HG02610 (cell line): Measurements from ENCODE around the gene SAMD4A.
A peak's percentile ranks its signal among the peaks of the same experiment; 100 is the strongest.
"Not testable (repeated sequence)": the region's sequence is repeated elsewhere in the genome, so short reads cannot be mapped to it uniquely, and the experiment has no call there.

ENCODE experiments used
- ATAC-seq: cut with Tn5 transposase; IDR thresholded peaks from one replicate; pipeline ENCODE4 v1.9.1; 2021; ENCODE audit warnings: mild to moderate bottlenecking, moderate library complexity; ENCODE audit not compliant: unreplicated experiment

SAMD4A gene

DNA sequence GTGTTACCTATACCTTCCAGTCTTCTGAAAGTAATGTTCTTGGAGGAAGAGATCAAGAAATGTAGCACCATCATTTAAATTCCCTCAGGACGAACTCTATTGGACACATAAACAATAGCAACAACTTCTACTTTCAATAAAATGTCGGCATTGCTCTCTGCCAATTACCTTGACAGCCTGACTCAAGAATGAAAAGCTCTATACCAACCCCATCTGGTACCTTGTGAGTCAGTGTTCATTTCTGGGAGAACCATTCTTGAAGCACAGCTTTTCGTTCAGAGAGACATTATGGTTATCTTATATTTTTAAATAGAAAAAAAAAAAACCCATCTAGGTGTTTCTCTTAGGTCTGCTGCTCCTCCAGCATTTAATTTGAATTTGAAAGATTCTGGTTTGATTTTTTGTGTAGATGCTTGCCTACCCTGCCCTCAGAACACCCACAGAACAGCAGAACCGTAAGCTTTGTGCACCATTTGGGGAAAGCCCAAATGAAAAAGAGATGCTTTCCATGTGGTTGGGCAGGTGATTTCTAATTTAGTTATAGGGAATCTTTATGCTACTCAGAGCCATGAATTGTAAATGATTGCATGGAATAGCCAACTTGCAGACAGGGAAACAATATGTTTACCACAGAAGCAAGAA lies 156.0 kb downstream of the SAMD4A start:
- no peak for ATAC-seq

DNA sequence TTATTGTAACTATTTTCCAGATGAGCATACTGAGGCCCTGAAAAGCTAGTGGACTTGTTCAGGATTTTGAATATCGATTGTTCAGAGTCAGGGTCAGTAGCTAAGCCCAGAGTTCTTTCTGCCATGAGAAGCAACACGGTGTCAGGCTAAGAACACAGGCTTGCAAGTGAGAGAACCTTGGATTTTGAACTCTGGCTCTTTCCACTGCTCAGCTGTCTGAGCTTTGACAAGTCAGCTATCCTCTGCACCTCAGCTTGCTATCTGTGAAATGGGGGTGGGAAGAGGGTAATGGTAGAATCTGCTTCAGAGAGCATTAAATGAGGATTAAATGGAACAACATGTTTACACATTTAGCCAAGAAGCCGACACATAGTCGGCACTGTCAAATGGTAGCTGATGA lies 157.2 kb downstream of the SAMD4A start:
- ATAC-seq, result no peak

DNA sequence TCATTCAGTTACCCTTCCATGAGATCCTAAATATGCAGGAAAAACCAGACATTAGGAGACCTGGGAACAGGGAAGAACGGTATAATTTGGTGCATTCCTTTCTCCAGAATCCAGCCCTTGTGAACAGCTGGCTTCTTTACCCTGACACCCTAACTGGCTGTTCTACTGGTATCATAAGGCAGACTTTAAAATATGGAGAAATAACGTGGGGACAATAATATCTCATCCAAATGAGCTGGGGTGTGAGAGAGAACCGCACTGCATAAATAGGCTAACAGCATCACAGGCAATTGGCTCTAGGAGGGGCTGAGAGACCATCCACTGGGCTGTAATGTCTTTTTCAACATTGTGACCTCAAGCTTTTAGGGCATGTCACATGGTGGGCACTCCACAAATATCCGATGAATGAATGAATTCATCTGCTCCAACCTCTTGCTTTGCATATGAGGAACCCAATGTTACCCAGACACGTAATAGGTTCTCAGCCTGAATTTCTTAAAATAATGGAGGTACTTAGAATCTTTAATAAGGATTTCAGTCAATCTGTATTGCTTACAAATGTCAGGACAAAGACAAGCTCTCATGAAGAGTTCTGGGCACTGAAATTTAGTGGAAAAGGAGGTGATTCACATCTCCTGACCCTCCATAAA lies 157.9 kb downstream of the SAMD4A start:
- no peak for ATAC-seq

DNA sequence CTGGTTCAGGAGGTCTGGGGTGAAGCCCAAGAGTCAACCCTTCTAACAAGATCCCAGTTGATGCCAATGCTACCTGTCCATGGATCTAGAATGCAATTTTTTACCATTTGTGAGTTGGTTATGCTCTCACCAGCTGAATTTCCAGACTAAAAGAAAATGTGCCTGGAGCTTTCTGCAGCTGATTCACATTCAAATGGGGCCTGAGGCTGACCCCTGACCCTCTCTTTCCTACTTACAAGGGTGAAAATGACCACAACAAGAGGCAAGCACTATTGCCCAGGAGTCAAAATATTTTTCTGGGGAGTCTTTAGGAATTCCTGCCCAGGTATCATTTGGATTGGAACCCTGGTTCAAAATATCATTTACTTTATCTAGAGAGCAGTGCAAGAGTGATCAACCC lies 159.1 kb downstream of the SAMD4A start:
- ATAC-seq, result no peak

DNA sequence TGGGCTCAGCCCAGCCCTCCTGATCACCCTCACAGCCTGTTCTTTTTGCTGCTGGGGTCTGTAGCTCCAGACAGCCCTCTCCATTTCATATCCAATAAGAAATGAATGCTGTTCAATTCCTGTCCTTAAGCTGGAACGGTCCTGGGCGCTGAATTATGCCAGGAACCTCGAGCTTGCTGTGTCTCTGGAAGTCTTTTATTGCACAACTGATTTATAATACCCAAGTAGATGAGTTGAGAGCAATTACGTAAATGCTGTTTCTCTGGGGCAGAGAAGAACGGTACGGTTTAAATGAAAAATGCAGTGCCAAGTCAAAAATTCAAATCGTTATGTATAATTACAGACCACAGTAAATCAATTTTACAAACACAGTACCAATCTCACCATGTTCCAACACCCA lies 161.0 kb downstream of the SAMD4A start:
- ATAC-seq, result no peak

DNA sequence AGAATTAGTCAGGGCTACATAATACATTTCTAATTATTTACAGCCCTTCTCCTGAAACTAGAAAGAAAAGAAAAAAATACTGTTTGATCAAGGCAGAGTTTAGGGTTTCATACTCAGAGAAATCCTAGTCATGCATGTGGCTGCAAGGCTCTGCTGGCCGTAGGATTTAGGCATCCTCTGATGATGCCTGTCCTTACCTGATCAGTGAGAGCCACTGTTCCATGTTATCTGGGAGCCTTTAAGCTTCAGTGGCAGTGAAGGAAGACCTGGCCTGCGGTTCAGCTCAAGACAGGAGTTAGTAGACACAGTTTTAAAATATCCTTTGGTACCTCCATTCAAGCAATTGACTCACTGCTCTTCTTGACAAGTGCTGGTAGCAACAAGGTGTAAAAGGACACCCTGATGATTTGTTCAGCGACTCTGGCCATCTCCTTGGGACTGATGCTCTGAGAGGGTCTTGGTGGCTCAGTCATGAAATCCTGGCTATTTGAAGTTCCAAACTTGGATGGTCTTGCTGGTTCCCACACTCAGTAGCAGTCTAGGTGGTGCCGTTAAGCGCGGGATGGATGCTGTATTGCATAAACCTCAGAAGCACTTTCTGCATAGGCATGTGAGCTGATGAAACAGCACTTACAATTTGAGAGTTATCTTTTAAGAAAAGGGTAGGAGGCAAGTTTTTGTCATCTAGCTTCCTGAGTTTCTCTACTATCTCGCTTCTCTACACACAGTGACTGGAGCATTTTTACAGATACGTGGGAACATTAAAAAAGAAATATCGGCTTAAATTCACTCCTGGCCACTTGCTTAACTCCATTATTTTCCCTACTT lies 162.0 kb downstream of the SAMD4A start:
- ATAC-seq, result no peak

DNA sequence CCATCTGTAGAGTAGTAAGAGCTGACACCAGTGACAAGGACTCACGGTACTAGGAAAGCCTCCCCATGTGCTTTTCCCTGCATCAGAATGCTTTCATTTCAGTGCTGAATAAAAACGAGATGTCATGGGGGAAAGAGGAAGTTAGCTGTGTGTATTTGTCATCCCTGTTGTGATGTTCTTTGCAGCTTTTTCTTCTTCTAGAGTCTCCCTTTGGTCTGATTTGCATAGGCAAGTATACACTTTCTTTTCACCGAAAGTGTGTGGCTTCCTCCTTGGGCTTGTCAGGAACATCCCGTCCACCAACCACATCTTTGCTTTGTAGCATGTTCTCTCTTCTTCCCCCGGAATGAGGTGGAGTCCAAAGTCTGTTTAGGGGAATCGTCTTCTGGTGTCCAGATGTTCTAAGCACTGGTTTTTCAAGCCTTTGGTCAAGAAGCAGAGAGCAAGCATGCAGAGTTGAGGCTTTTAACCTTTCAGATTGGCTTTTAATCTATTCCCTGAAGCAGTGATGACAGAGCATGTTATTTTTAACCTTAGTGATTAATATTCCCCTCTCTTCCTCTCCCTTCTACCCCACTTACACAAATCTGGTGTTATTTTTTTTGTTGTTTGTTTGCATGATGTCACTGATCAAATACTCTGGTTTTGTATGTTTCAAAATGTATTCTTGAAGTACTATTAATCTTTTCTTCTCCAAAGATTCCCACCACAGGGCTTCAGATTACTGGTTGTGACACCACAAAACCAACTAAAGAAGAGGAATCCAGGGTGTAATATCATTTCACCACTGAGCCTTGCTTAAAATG lies 163.4 kb downstream of the SAMD4A start:
- peak; percentile 96 for ATAC-seq

DNA sequence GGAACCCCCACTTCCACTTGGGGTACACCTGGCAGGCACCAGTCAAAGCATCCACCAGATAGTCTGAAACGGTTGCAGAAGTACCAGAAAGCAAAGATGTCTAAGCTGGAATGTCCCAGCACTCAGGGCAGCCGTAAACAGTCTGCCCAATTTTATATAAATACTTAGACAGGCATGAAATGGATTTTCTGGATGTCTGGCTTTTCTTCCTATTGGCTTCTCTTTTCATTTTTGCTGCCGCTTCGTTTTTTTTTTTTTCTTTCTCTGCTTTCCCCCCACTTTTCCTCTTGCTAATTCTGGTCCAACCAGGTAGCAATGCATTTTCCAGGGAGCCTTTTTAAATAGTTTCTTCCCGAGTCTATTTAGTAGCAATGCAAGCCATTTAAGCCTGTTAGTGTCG lies 168.0 kb downstream of the SAMD4A start:
- no peak for ATAC-seq

DNA sequence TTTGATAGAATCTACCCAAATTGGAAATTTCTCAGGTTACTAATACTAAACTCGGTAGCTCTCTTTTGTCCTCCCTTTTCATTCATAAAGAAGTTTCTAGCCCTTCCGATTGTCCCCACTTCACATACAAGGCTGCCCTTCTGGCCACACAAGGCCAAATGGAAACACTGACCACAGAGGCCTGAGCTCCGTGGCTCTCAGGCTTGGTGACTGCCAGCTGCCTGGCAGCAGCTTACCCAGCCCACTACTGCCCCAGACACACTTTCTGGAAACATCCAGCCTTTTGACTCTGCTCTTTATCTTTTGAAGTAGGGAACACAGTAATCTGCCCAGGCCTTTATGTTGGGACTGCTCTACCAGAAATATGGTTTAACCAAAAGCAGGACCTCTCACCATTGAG lies 168.5 kb downstream of the SAMD4A start:
- no peak for ATAC-seq

DNA sequence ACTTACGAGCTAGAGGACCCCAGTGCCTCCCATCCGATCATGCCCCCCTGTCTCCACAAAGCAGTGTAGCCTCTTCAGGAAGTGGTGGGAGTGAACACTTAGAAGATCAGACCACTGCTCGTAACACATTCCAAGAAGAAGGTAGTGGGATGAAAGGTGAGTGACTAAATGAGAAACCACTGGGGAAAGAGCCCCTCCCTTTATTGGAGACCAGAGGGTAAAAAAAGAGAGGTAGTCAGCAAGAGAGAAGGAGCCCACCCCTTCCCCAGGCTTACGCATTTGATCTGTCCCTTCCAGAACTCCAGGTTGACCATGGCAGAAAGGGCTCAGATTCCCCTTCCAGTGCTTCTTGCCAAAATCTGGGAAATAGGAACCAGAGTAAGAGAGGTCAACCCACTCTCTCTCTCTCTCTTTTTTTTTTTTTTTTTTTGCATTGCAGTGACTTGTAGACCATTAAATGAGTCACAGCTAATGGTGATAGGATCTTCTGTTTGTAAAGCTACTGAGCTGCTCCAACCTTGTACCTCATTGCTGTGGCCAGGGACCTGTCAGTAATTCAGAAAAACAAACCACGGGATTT lies 170.3 kb downstream of the SAMD4A start:
- no peak for ATAC-seq

DNA sequence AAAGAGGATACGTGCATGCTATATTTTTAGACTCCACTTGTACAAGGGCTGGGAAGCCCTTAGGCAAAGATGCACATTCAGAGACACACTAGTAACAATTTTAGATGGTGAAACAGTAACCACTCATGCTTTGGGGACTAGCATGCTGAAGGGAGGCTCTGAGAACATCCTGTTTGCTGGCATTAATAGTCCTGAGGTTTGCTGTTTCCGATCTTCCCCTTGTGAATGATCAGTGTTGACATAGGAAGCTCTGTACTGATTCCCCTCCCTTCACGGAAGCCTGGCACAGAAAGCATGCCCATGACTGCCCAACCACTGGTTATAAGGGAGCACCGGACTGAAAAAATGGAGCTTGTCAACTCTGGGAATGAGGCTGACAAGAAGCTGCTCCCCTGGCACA lies 171.1 kb downstream of the SAMD4A start:
- ATAC-seq, result no peak

DNA sequence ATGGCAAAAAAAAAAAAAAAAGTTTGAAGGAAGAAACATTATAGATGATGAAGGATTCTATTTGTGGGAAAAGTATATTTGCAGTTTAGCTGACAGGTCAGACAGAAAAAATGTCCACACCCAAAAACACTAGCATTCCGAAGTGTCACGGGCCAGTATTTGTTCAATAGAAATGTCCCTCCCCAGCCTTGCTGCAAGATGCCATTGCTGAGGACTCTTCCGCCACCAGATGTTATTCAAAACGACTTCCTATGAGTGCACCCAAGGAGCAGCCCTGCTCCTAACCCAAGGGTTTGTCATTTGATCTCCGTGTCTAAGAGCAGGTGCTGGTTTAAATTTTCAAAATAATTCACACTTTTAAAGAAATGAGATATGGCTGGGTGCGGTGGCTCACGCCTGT lies 172.6 kb downstream of the SAMD4A start:
- no peak for ATAC-seq

DNA sequence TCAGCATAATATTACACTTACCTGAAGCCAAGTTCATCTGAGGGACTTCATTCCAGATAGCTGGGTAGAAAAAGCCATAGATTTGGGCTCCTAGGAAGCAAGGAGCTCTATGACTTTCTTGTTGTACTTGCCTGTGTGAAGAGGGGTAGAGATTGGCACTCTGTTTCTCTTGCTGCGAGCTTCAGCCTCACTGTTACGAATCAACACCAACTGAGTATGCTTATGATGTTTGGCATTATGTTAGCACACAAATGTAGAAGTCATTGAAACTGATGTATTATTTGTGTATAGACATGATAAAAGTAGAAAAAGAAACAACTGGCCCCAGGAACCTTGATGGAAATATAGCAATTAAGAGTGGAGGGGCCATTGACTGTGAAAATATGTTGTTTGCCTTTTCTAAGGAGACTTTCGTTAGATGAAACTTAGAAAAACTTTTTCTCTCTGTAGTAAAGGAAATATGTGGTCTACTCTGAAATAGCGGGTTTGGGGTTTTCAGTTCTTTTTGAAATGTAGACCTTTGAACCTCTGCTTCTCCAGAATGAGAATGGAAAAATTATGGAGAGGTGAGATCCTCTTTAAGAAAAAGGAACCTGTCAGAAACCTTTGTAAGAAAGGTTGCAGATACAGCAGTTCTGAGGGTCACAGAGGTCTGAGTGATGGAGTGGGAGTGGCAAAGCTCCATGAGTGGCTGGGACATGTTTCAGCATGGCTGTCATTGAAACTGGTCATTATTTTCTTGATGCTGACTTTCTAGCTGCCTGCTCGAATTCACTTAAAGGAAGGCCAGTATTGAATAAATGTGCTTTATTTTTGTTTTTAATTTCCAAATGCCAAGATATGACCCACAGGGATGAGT lies 175.8 kb downstream of the SAMD4A start:
- no peak for ATAC-seq

DNA sequence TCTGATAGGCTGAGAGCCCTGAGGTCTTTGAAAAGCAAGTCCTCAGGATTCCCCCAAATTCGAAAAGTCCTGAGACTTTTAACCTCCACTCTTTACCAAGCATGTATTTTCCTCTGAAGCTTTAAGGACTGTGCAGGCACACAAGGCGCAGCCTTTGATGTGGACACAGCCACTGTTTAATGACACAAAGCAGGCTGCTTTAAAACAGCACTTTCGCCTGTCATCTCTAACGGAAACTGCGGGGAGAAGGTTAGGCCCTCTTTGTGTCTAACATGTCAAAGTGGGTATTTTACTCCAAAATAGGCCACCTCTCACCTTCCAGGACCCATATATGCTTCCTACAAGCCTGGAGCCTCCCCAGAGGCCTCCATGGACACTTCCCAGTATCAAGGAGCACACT lies 176.5 kb downstream of the SAMD4A start:
- no peak for ATAC-seq

DNA sequence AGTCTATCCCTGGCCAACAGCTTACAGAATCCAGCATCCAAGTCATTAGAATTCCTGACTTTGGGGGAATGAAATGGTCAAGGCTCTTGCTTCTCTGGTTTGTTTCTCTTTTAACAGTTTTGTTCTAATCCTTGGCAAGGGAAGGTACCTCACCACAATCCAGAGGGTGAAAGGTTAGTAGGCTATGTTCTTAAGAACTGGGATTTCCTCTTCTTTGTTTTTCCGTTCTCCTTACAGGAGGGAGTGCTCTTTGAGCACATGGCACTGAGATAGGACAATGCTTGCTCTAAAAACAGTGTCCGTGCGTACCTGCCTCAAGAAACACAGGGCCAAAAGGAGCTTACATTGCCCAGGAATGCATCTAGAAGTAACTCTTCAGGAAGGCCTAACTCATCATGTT lies 179.1 kb downstream of the SAMD4A start:
- ATAC-seq, result no peak

DNA sequence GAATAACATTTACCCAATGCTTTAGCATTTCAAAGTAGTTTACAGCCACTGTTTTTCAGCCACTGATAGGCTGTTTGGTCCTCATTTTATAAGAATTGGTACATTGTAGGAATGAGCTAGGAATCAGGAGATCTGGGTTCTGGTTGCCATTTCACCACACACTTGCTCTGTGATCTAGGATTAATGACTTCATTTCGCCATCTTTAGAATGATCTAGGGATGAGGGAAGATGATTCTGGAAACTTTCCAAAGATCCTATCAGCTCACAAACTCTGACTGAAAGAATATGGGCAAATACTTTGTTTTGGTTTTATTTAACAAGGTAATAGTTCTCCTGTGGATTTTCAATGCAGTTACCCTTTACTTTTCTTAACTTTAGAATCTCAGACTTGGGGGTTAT lies 180.7 kb downstream of the SAMD4A start:
- ATAC-seq, result no peak

DNA sequence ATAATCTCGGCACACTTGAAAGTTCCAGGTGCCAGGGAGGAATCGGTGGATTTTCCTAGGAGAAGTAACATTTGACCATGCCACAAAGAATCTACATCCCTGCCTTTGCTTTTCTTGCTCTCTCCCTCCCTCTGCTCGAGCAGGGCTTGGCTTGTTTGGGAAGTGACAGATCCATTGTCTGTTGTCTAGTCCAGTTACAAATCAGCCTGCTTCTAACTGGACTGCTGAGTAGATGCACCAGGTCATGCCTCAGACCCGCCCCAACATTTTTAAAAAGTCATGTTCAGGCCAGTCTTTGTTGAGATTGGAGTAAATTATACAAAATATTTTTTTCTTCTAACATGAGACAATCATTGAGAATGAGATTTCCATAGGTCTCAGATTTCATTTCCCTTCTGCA lies 182.3 kb downstream of the SAMD4A start:
- no peak for ATAC-seq

DNA sequence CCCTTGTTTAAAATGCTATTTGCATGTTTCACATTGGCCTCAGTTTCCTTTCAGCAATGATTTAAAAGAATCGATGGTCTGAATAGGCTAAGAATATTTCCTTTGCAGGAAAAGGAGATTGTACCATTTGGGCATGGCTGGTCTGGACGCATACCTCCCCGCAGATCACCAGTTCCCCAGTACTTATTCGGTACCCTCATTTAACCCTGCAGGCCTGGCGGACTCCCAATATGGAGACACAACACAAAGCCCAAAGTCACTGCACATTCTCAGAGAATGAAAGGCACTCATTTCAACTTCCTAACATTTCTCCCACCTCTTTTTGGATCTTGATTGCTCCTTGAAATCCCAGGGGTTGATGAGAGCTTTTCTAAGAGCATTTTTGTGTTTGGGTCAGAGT lies 182.8 kb downstream of the SAMD4A start:
- ATAC-seq, result no peak

DNA sequence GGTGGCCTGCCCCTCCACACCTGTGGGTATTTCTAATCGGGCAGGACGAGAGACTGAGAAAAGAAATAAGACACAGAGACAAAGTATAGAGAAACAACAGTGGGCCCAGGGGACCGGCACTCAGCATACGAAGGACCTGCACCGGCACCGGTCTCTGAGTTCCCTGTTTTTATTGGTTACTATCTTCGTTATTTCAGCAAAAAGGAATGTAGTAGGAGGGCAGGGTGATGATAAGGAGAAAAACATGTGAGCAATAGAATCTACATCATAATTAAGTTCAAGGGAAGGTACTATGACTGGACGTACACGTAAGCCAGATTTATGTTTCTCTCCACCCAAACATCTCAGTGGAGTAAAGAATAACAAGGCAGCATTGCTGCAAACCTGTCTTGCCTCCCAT lies 185.7 kb downstream of the SAMD4A start:
- not testable (repeated sequence) for ATAC-seq

DNA sequence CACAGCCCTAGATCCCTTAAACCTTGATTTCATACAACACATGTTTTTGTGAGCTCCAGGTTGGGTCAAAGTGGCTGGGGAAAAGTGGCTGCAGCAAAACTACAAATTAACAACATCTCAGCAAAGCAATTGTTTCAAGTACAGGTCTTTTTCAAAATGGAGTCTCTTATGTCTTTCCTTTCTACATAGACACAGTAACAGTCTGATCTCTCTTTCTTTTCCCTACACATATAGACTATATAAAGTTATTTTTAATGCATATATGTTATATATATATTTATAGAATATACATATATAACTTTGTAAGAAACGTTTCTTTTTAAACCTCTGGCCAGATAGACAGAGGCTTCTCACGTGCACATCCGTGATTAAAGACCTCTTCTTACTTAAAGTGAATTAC lies 186.5 kb downstream of the SAMD4A start:
- ATAC-seq, result not testable (repeated sequence)
